HepG2 (cell line): ENCODE results near the gene RGS10. TPM values are rescaled to one million over a fixed set of nuclear protein-coding genes. Genes with fewer than 3 reads are reported as not detected.

Experiments used
- ATAC-seq: fragments of 200-7000 bp; cut with Tn5 transposase; 3 replicates; pipeline ENCODE4 v1.9.1; 2020; ENCODE audit warnings: mild to moderate bottlenecking, moderate library complexity
- BruUV-seq: library from RNA; stranded (reverse); fragments of 400-500 nt; replicated peaks from 2 replicates; lab custom pipeline; 2021; lab: Mats Ljungman, UMichigan
- CTCF ChIA-PET: fragments of 300-600 bp; formaldehyde crosslinking; extraction: SDS; loops from one replicate; lab custom pipeline; 2021; ENCODE audit warnings: low total read pairs, inconsistent platforms, low intra/inter-chr PET ratio; lab: Yijun Ruan, JAX
- POLR2A ChIA-PET: fragments of 350-600 bp; sonication (Branson Sonifier 250); formaldehyde crosslinking; loops from one replicate; lab custom pipeline; 2020; ENCODE audit warnings: antibody characterized with exemption, inconsistent platforms; lab: Yijun Ruan, JAX
- DNase-seq: peaks from one replicate; pipeline ENCODE4 v3.0.0-alpha.2; 2015; ENCODE audit warnings: low spot score
- FAIRE-seq: peaks from 3 replicates; lab custom pipeline; 2011; peaks lifted over from hg19 to GRCh38; lab: Jason Lieb, UNC
- H2AFZ ChIP-seq: one replicate; pipeline ENCODE4 v1.6.1; 2011; ENCODE audit warnings: low read length, inconsistent platforms
- H3K27ac ChIP-seq: fragments of 300-600 bp; 3 replicates; pipeline ENCODE4 v1.8.0; 2011; ENCODE audit warnings: mixed run types, mild to moderate bottlenecking, mixed read lengths, low read length, inconsistent platforms; ENCODE audit not compliant: insufficient read depth; ENCODE audit errors: extremely low read length
- H3K27me3 ChIP-seq, 2 experiments: fragments of 200-600 bp in 1 of 2; 2 replicates in 1 of 2; 3 replicates in 1 of 2; pipeline versions ENCODE4 v1.6.0 to v1.8.0; 2011; ENCODE audit warnings: low read length in 2 of 2, mild to moderate bottlenecking in 2 of 2, moderate library complexity in 2 of 2, inconsistent platforms in 1 of 2; ENCODE audit not compliant: insufficient read depth in 2 of 2, control insufficient read depth in 1 of 2
- H3K36me3 ChIP-seq, 2 experiments: fragments of 200-600 bp in 1 of 2; replicated peaks in 1 of 2; 2 replicates in 1 of 2; 3 replicates in 1 of 2; pipeline versions ENCODE4 v1.5.1 to v1.8.0; 2011; ENCODE audit warnings: low read length in 2 of 2, inconsistent platforms in 1 of 2; ENCODE audit not compliant: insufficient read depth in 2 of 2, control insufficient read depth in 1 of 2
- H3K4me1 ChIP-seq: 2 replicates; pipeline ENCODE4 v1.5.1; 2012; ENCODE audit warnings: low read length, inconsistent platforms; ENCODE audit not compliant: insufficient read depth
- H3K4me2 ChIP-seq: 2 replicates; pipeline ENCODE4 v1.6.0; 2011; ENCODE audit warnings: low read depth, low read length, inconsistent platforms
- H3K4me3 ChIP-seq, 3 experiments: fragments of 200-600 bp in 1 of 3; sonication (generic), shearing (Covaris generic) in 1 of 3; replicated peaks in 1 of 3; 2 replicates each; pipeline ENCODE4 v1.5.1; 2011 to 2016; ENCODE audit warnings: low read length in 3 of 3, inconsistent platforms in 2 of 3, low read depth in 2 of 3, mild to moderate bottlenecking in 2 of 3, control low read depth in 1 of 3, mixed read lengths in 1 of 3; ENCODE audit not compliant: insufficient read depth in 1 of 3
- H3K79me2 ChIP-seq: one replicate; pipeline ENCODE4 v1.6.1; 2011; ENCODE audit warnings: low read length, inconsistent platforms; ENCODE audit not compliant: insufficient read depth
- H3K9ac ChIP-seq: 2 replicates; pipeline ENCODE4 v1.6.0; 2011; ENCODE audit warnings: mild to moderate bottlenecking, low read depth, low read length, inconsistent platforms; ENCODE audit not compliant: insufficient read depth
- H3K9me3 ChIP-seq: 2 replicates; pipeline ENCODE4 v1.5.1; 2012; ENCODE audit warnings: mild to moderate bottlenecking, low read length
- H4K20me1 ChIP-seq: 2 replicates; pipeline ENCODE4 v1.6.0; 2011; ENCODE audit warnings: inconsistent platforms, mild to moderate bottlenecking, low read length, moderate library complexity; ENCODE audit not compliant: insufficient read depth
- SYNCRIP ChIP-seq: fragments of 200-400 bp; formaldehyde crosslinking; IDR thresholded peaks from 2 replicates; pipeline ENCODE4 v1.6.1; 2018; ENCODE audit warnings: mild to moderate bottlenecking, low read depth, low read length; ENCODE audit not compliant: insufficient read depth
- ZNF12 ChIP-seq: sonication (generic); formaldehyde crosslinking; IDR thresholded peaks from 2 replicates; pipeline ENCODE4 v1.5.0; 2020; ENCODE audit warnings: missing genetic modification reagents
- ZNF33A ChIP-seq: sonication (generic); formaldehyde crosslinking; IDR thresholded peaks from 2 replicates; pipeline ENCODE4 v1.5.1; 2020; ENCODE audit warnings: missing genetic modification reagents, mild to moderate bottlenecking, moderate library complexity, borderline replicate concordance
- WGBS: methylation state at CpG from one replicate; pipeline ENCODE4 v1.1.6; 2017; ENCODE audit warnings: low lambda C conversion rate; 5-methylcytosine and 5-hydroxymethylcytosine counted together
- in situ Hi-C: cut with HindIII; loops from 2 replicates; pipeline ENCODE4 v1.10.0; 2017; ENCODE audit warnings: low pct_unique_long_range_greater_than_20kb; ENCODE audit not compliant: extremely low pct_ligation_motif_present
- intact Hi-C: fragments of 100-400 bp; cut with micrococcal nuclease; formaldehyde crosslinking; loops from one replicate; pipeline ENCODE4 v1.10.0; 2022; ENCODE audit not compliant: unreplicated experiment
- polyA plus RNA-seq, 8 experiments: library from polyadenylated mRNA; depleted of rRNA in 3 of 8; stranded (reverse) in 7 of 8; unstranded in 1 of 8; fragments of >200 nt; fragmentation: Illumina TruSeq in 4 of 8; extraction: Trizol in 4 of 8; gene quantifications; 2 replicates each; pipeline versions ENCODE4 v1.2.1 to v1.2.3, GENCODE V29; 2011 to 2016; ENCODE audit warnings: low read depth in 4 of 8, missing spikeins in 1 of 8, mixed read lengths in 1 of 8; ENCODE audit not compliant: insufficient read depth in 1 of 8
- total RNA-seq, 5 experiments: library from RNA; depleted of rRNA; stranded (reverse); fragments of >200 nt; fragmentation: Illumina TruSeq; extraction: Trizol; gene quantifications; 2 replicates each; pipeline ENCODE4 v1.2.3, GENCODE V29; 2016; ENCODE audit warnings: low read depth in 1 of 5
- TF ChIP-seq, protein P1 (sequence below): sonication (generic); formaldehyde crosslinking; IDR thresholded peaks from 2 replicates; pipeline ENCODE4 v1.5.0; 2020; ENCODE audit warnings: missing genetic modification reagents
- TF ChIP-seq, protein P2 (sequence below), 2 experiments: sonication (generic) in 1 of 2; formaldehyde crosslinking in 1 of 2; IDR thresholded peaks; 2 replicates each; pipeline versions ENCODE4 v1.5.1 to v1.6.1; 2011 to 2020; ENCODE audit warnings: borderline replicate concordance in 1 of 2, low read depth in 1 of 2, low read length in 1 of 2, mild to moderate bottlenecking in 1 of 2, missing genetic modification reagents in 1 of 2, moderate library complexity in 1 of 2
- TF ChIP-seq, protein P3 (sequence below): sonication (generic); formaldehyde crosslinking; IDR thresholded peaks from 2 replicates; pipeline ENCODE4 v1.9.0; 2021; ENCODE audit warnings: missing genetic modification reagents, borderline replicate concordance

Gene RGS10
- total and polyA plus RNA-seq, 2 of the 13 experiments (the other 11 are each of a cell fraction or from before 2014, with no cell fraction given), result 1.7 to 5.1 TPM

DNA sequence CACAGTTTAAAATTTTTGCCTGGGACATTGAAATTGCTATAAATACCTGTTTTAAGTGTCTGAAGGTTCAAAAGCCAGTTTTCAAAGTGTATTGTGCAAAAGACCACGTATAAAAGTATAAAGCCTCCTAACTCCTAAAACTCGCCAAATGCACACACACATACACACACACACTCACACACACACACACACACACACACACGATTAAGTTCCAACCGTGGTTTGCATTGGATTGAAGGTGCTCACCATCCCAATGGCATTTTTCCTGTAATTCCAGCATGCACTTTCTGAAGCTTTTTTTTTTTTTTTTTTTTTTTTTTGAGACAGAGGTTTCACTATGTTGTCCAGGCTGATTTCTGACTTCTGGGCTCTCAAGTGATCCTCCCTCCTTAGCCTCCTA, 2.8 kb upstream of the RGS10 start:
- in situ Hi-C loops, result loop anchor here (25.0 kb wide), 1 partner anchor 358 kb away; the partner anchor contains the start of gene PRDX3
- H4K20me1 ChIP-seq, result 0 out of 2 replicates have a peak, but pooled peaks cover 3% of the 10 kb centered on the region
- ChIA-PET POLR2A (no interaction called here), CTCF (no interaction called here)
- no peak for FAIRE-seq
- no peak overlapping the region for H2AFZ ChIP-seq
- BruUV-seq, result no TSS peak
- peaks cover 3 to 37% of the 10 kb centered on the region in 2 experiments; a peak in 4 of 5 replicates for H3K27me3 ChIP-seq
- no peaks in the 10 kb centered on the region for H3K9me3 ChIP-seq
- peaks cover 10% of the 10 kb centered on the region; the same call in 1 of the 2 replicates for H3K4me1 ChIP-seq
- 15% methylated on average over 4 of the region's 4 CpGs for WGBS
- H3K36me3 ChIP-seq, result no peaks in the 10 kb centered on the region
- TF ChIP-seq SYNCRIP (no peak), ZNF12 (CRISPR knock-in tag) (no peak), ZNF33A (CRISPR knock-in tag) (no peak)
- TF ChIP-seq, protein P1, sequence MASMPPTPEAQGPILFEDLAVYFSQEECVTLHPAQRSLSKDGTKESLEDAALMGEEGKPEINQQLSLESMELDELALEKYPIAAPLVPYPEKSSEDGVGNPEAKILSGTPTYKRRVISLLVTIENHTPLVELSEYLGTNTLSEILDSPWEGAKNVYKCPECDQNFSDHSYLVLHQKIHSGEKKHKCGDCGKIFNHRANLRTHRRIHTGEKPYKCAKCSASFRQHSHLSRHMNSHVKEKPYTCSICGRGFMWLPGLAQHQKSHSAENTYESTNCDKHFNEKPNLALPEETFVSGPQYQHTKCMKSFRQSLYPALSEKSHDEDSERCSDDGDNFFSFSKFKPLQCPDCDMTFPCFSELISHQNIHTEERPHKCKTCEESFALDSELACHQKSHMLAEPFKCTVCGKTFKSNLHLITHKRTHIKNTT, result no peak
- TF ChIP-seq, protein P2, sequence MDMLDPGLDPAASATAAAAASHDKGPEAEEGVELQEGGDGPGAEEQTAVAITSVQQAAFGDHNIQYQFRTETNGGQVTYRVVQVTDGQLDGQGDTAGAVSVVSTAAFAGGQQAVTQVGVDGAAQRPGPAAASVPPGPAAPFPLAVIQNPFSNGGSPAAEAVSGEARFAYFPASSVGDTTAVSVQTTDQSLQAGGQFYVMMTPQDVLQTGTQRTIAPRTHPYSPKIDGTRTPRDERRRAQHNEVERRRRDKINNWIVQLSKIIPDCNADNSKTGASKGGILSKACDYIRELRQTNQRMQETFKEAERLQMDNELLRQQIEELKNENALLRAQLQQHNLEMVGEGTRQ (IDR thresholded peaks at IDR 0.05; ENCODE audit: low read depth, low read length), result no peak
- TF ChIP-seq, protein P2 (CRISPR knock-in tag; IDR thresholded peaks at IDR 0.05; ENCODE audit: borderline replicate concordance), result no peak
- TF ChIP-seq, protein P3, sequence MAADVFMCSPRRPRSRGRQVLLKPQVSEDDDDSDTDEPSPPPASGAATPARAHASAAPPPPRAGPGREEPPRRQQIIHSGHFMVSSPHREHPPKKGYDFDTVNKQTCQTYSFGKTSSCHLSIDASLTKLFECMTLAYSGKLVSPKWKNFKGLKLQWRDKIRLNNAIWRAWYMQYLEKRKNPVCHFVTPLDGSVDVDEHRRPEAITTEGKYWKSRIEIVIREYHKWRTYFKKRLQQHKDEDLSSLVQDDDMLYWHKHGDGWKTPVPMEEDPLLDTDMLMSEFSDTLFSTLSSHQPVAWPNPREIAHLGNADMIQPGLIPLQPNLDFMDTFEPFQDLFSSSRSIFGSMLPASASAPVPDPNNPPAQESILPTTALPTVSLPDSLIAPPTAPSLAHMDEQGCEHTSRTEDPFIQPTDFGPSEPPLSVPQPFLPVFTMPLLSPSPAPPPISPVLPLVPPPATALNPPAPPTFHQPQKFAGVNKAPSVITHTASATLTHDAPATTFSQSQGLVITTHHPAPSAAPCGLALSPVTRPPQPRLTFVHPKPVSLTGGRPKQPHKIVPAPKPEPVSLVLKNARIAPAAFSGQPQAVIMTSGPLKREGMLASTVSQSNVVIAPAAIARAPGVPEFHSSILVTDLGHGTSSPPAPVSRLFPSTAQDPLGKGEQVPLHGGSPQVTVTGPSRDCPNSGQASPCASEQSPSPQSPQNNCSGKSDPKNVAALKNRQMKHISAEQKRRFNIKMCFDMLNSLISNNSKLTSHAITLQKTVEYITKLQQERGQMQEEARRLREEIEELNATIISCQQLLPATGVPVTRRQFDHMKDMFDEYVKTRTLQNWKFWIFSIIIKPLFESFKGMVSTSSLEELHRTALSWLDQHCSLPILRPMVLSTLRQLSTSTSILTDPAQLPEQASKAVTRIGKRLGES (CRISPR knock-in tag), result no peak
- H3K4me3 ChIP-seq, result no peak overlapping the region
- H3K79me2 ChIP-seq, result no peaks in the 10 kb centered on the region
- no peak overlapping the region for H3K27ac ChIP-seq
- no peak for DNase-seq
- no peak for ATAC-seq
- intact Hi-C loops, result no loop called here
- H3K9ac ChIP-seq, result no peak overlapping the region
- no peak overlapping the region for H3K4me2 ChIP-seq
